Bone marrow (tissue), 2 donors: ENCODE measurements around the gene ARHGEF2.
"Not testable (repeated sequence)": the region's sequence is repeated elsewhere in the genome, so short reads cannot be mapped to it uniquely, and the experiment has no call there.

Source experiments
- DNase-seq, 2 donors: peaks; one replicate each; lab custom pipeline; 2025; lab: John Stamatoyannopoulos, UW

Gene ARHGEF2

GRCh38 chr1:155944444-155944799 is 33.9 kb downstream of the ARHGEF2 start:
- DNase-seq = no peak

- no peak for DNase-seq
These were observed 35.7 kb downstream of the ARHGEF2 start for GRCh38 chr1:155942578-155943141.

- no peak for DNase-seq
These were observed 36.4 kb downstream of the ARHGEF2 start for GRCh38 chr1:155941845-155942531.

- DNase-seq = no peak
These were observed 37.1 kb downstream of the ARHGEF2 start, which contains the start of gene RXFP4 for GRCh38 chr1:155940993-155941844. TSS of gene RXFP4 (plus strand) at chr1:155941638. CDS start at chr1:155941710, 72 bp downstream.

GRCh38 chr1:155940482-155940992 is 37.8 kb downstream of the ARHGEF2 start:
- DNase-seq = no peak

- peak in 1 of 2 donors; percentile 57 for DNase-seq
These were observed 40.1 kb downstream of the ARHGEF2 start for GRCh38 chr1:155938220-155938627.

GRCh38 chr1:155934936-155935590 is 43.3 kb downstream of the ARHGEF2 start:
- no peak for DNase-seq

GRCh38 chr1:155934097-155934935 is 44.0 kb downstream of the ARHGEF2 start, which contains the start of gene KHDC4:
TSS of gene KHDC4 (minus strand) at chr1:155934413. CDS start at chr1:155934373, 40 bp downstream.
- DNase-seq = peak; percentile 71 to 100

- no peak for DNase-seq
These were observed 44.7 kb downstream of the ARHGEF2 start for GRCh38 chr1:155933591-155934096.

- no peak for DNase-seq
These were observed 45.9 kb downstream of the ARHGEF2 start for GRCh38 chr1:155932487-155932886.

- DNase-seq = no peak
These were observed 46.3 kb downstream of the ARHGEF2 start for GRCh38 chr1:155932081-155932480.

- no peak for DNase-seq
These were observed 46.9 kb downstream of the ARHGEF2 start for GRCh38 chr1:155931332-155932038.

GRCh38 chr1:155930725-155931124 is 47.6 kb downstream of the ARHGEF2 start:
- not testable (repeated sequence) for DNase-seq

- no peak for DNase-seq
These were observed 49.3 kb downstream of the ARHGEF2 start for GRCh38 chr1:155929057-155929456.

- DNase-seq = no peak
These were observed 52.8 kb downstream of the ARHGEF2 start for GRCh38 chr1:155925506-155925905.

GRCh38 chr1:155920717-155921116 is 57.6 kb downstream of the ARHGEF2 start:
- DNase-seq = no peak

- no peak for DNase-seq
These were observed 58.5 kb downstream of the ARHGEF2 start for GRCh38 chr1:155919801-155920200.

GRCh38 chr1:155918660-155919059 is 59.7 kb downstream of the ARHGEF2 start:
- DNase-seq = no peak

GRCh38 chr1:155913969-155914757 is 64.2 kb downstream of the ARHGEF2 start:
- DNase-seq = no peak
